Measurements from ENCODE around the gene KLHDC7A.

KLHDC7A gene

DNA sequence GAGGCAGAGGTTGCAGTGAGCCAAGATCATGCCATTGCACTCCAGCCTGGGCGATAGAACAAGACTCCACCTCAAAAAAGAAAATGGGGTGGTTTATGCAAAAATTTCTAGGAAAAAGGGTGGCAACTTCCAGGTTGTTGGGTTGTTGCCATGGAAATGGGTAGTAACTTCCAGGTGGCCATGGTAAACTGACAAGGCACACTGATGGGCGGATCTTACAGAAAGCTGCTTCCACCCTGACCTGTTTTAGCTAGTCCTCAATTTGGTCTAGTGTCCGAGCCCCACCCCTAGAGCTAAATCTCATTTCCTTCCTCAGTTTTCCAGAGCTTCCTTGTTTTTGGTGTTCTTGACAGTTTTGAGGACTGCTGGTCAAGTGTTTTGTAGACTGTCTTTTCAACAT is 13.6 kb downstream of the KLHDC7A start:
- no peak overlapping the region for H3K27ac ChIP-seq (ENCODE audit: low read length)
- H3K9ac ChIP-seq (ENCODE audit: low read length): no peak overlapping the region
- no peaks in the 10 kb centered on the region for H3K9me3 ChIP-seq (ENCODE audit: control insufficient read depth, low read depth, low read length)
- H3K4me1 ChIP-seq (ENCODE audit: control insufficient read depth, low read depth, low read length): no peaks in the 10 kb centered on the region
- H3K36me3 ChIP-seq (ENCODE audit: control insufficient read depth, low read depth, low read length): no peaks in the 10 kb centered on the region
- no peaks in the 10 kb centered on the region for H3K27me3 ChIP-seq (ENCODE audit: control insufficient read depth, insufficient read depth, low read length)
- H3K4me3 ChIP-seq (ENCODE audit: low read length): no peak overlapping the region

DNA sequence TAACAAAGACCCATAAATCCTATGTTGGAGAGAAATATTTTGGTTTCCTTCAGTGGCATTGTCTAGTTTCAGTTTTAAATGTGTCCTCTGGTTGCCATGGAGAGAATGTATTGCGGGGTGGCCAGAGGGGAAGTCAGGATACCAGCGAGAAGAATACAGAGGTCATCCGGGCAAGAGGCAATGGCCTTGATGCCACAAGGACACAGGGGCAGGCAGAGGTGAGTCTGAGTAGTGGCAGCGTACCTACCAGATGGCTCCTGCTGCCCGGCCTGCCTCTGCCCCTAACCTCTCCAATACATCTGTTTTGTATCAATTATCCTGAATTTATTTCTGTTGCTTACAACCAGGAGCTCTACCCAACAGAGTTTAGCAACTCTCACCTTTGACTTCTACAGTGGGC is 14.9 kb downstream of the KLHDC7A start:
- Histone ChIP-seq H3K4me3 (ENCODE audit: low read length) (no peak overlapping the region), H3K27ac (ENCODE audit: low read length) (no peak overlapping the region), H3K9me3 (ENCODE audit: control insufficient read depth, low read depth, low read length) (no peaks in the 10 kb centered on the region), H3K9ac (ENCODE audit: low read length) (no peak overlapping the region), H3K27me3 (ENCODE audit: control insufficient read depth, insufficient read depth, low read length) (no peaks in the 10 kb centered on the region), H3K4me1 (ENCODE audit: control insufficient read depth, low read depth, low read length) (no peaks in the 10 kb centered on the region), H3K36me3 (ENCODE audit: control insufficient read depth, low read depth, low read length) (no peaks in the 10 kb centered on the region)

DNA sequence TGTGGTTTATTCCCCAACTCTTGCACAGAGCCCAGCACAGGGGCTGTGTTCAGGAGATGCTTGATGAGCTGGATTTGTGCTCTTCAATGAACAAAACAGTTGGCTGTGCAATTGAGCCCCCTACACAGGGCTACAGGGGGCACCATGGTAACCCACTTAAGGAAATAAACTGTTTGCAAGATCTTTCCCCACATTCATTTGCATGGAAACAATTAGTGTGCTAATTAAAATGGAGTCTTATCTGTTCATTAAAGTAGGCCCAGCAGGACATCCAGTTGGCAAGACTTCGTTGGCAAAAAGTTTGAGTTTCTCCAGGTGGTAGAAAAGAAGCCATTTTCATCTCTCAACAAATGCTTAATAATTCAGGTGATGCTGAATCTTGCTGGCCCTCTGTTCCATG is 15.3 kb downstream of the KLHDC7A start:
- no peaks in the 10 kb centered on the region for H3K27me3 ChIP-seq (ENCODE audit: control insufficient read depth, insufficient read depth, low read length)
- H3K9me3 ChIP-seq (ENCODE audit: control insufficient read depth, low read depth, low read length): no peaks in the 10 kb centered on the region
- H3K9ac ChIP-seq (ENCODE audit: low read length): no peak overlapping the region
- no peak overlapping the region for H3K4me3 ChIP-seq (ENCODE audit: low read length)
- no peaks in the 10 kb centered on the region for H3K36me3 ChIP-seq (ENCODE audit: control insufficient read depth, low read depth, low read length)
- H3K4me1 ChIP-seq (ENCODE audit: control insufficient read depth, low read depth, low read length): no peaks in the 10 kb centered on the region
- H3K27ac ChIP-seq (ENCODE audit: low read length): no peak overlapping the region

DNA sequence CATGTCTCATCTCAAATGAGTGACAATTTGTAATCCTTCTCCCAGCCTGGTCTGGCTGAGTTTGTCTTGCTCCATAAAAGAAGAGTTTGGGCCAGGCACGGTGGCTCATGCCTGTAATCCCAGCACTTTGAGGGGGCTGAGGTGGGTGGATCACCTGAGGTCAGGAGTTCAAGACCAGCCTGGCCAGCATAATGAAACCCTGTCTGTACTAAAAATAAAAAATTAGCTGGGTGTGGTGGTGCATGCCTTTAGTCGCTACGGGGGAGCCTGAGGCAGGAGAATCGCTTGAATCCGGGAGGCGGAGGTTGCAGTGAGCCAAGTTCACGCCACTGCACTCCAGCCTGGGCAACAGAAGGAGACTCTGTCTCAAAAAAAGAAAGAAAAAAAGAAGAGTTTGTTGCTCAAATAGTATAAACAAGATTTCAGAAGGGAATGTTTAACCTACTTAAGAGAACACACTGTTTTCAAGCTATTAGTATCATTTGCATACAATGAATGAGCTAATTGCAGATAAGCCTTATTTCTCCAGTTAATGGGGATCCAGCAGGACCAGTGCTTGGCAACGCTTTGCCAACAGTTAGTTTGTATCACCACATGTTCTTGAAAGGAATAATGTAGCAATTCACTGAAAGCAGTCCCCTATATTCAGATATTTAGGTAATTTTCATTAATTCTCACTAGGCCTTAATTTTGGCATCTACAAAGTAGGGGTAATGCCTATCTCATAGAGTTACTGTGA is 15.9 kb downstream of the KLHDC7A start:
- no peak overlapping the region for H3K4me3 ChIP-seq (ENCODE audit: low read length)
- H3K9me3 ChIP-seq (ENCODE audit: control insufficient read depth, low read depth, low read length): no peaks in the 10 kb centered on the region
- H3K27ac ChIP-seq (ENCODE audit: low read length): no peak overlapping the region

DNA sequence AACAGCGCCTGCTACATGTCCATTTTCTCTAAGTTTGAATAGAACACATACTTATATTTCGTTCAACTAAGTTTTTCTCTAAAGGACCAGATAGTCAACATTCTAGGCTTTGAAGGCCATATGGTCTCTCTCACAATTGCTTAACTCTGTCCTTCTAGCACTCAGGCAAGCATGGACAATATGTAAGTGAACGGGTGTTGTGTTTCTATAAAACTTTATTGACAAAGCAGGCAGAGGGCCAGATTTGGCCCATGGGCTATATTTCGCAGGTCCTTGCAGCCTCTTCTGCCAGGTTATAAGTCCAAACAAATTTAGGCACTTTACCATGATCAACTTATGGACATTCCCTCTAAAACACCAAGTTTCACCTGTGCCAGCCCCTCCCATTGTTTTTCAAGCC is 21.1 kb downstream of the KLHDC7A start:
- no peak overlapping the region for H3K9ac ChIP-seq (ENCODE audit: low read length)
- H3K4me1 ChIP-seq (ENCODE audit: control insufficient read depth, low read depth, low read length): no peaks in the 10 kb centered on the region
- H3K36me3 ChIP-seq (ENCODE audit: control insufficient read depth, low read depth, low read length): no peaks in the 10 kb centered on the region
- no peak overlapping the region for H3K4me3 ChIP-seq (ENCODE audit: low read length)
- H3K9me3 ChIP-seq (ENCODE audit: control insufficient read depth, low read depth, low read length): no peaks in the 10 kb centered on the region
- H3K27me3 ChIP-seq (ENCODE audit: control insufficient read depth, insufficient read depth, low read length): no peaks in the 10 kb centered on the region
- H3K27ac ChIP-seq (ENCODE audit: low read length): no peak overlapping the region

More for the DNA sequence above, 15.9 kb downstream of the KLHDC7A start:
- H3K9ac ChIP-seq (ENCODE audit: low read length): no peak overlapping the region
- no peaks in the 10 kb centered on the region for H3K27me3 ChIP-seq (ENCODE audit: control insufficient read depth, insufficient read depth, low read length)
- no peaks in the 10 kb centered on the region for H3K4me1 ChIP-seq (ENCODE audit: control insufficient read depth, low read depth, low read length)
- no peaks in the 10 kb centered on the region for H3K36me3 ChIP-seq (ENCODE audit: control insufficient read depth, low read depth, low read length)

DNA sequence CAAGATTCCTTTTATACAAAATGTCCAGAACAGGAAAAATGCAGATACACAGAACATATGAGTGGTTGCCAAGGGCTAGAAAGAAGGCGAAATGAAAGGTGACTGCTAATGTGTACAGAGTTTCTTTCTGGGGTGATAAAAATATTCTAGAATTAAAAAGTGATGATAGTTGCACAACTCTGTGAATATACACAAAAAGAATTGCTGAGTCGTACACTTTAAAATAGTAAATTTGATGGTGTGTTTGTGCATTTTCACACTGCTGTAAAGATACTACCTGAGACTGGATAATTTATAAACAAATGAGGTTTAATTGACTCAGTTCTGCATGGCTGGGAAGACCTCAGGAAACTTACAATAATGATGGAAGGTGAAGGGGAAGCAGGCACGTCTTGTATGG is 23.9 kb downstream of the KLHDC7A start:
- no peak overlapping the region for H3K4me3 ChIP-seq (ENCODE audit: low read length)
- H3K4me1 ChIP-seq (ENCODE audit: control insufficient read depth, low read depth, low read length): no peaks in the 10 kb centered on the region
- H3K27me3 ChIP-seq (ENCODE audit: control insufficient read depth, insufficient read depth, low read length): no peaks in the 10 kb centered on the region
- H3K9ac ChIP-seq (ENCODE audit: low read length): no peak overlapping the region
- H3K27ac ChIP-seq (ENCODE audit: low read length): no peak overlapping the region
- no peaks in the 10 kb centered on the region for H3K36me3 ChIP-seq (ENCODE audit: control insufficient read depth, low read depth, low read length)
- H3K9me3 ChIP-seq (ENCODE audit: control insufficient read depth, low read depth, low read length): no peaks in the 10 kb centered on the region

DNA sequence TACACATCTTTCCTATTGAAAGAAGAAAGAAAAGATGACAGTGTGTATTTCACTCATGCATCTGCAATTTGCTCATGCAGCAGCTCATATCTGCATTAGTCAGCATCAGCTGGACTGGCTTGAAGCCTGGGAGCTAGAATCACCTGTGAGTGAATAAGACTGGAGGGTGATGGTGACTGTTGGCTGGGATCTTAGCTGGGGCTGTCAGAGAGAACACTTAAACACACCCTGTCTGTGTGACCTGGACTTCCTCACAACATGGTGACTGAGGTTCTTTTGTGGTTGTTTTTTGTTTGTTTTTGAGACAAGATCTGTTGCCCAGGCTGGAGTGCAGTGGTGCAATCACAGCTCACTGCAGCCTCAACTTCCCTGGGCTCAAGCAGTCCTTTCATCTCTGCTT is 24.9 kb downstream of the KLHDC7A start:
- Histone ChIP-seq H3K4me3 (ENCODE audit: low read length) (no peak overlapping the region), H3K9ac (ENCODE audit: low read length) (no peak overlapping the region), H3K27me3 (ENCODE audit: control insufficient read depth, insufficient read depth, low read length) (no peaks in the 10 kb centered on the region), H3K27ac (ENCODE audit: low read length) (no peak overlapping the region), H3K4me1 (ENCODE audit: control insufficient read depth, low read depth, low read length) (no peaks in the 10 kb centered on the region), H3K9me3 (ENCODE audit: control insufficient read depth, low read depth, low read length) (no peaks in the 10 kb centered on the region), H3K36me3 (ENCODE audit: control insufficient read depth, low read depth, low read length) (no peaks in the 10 kb centered on the region)

DNA sequence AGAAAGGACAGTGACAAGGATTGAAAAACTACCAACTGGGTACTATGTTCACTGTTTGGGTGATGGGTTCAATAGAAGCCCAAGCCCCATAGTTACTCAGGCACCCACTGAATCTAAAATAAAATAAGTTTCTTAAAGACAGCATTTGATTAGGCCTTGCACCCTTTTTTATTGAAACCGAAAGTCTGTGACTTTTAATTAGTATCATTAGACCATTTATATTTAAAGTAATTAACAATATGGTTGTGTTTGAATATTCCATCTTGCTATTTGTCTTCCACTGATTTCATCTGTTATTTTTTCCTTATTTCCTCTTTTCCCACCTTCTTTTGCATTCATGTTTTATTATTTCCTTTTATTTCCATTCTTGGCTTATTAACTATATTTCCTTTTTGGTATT is 27.4 kb downstream of the KLHDC7A start:
- H3K9me3 ChIP-seq (ENCODE audit: control insufficient read depth, low read depth, low read length): no peaks in the 10 kb centered on the region
- no peak overlapping the region for H3K9ac ChIP-seq (ENCODE audit: low read length)
- H3K27me3 ChIP-seq (ENCODE audit: control insufficient read depth, insufficient read depth, low read length): no peaks in the 10 kb centered on the region
- no peaks in the 10 kb centered on the region for H3K36me3 ChIP-seq (ENCODE audit: control insufficient read depth, low read depth, low read length)
- no peak overlapping the region for H3K4me3 ChIP-seq (ENCODE audit: low read length)
- peaks cover 4% of the 10 kb centered on the region for H3K4me1 ChIP-seq (ENCODE audit: control insufficient read depth, low read depth, low read length)
- no peak overlapping the region for H3K27ac ChIP-seq (ENCODE audit: low read length)

DNA sequence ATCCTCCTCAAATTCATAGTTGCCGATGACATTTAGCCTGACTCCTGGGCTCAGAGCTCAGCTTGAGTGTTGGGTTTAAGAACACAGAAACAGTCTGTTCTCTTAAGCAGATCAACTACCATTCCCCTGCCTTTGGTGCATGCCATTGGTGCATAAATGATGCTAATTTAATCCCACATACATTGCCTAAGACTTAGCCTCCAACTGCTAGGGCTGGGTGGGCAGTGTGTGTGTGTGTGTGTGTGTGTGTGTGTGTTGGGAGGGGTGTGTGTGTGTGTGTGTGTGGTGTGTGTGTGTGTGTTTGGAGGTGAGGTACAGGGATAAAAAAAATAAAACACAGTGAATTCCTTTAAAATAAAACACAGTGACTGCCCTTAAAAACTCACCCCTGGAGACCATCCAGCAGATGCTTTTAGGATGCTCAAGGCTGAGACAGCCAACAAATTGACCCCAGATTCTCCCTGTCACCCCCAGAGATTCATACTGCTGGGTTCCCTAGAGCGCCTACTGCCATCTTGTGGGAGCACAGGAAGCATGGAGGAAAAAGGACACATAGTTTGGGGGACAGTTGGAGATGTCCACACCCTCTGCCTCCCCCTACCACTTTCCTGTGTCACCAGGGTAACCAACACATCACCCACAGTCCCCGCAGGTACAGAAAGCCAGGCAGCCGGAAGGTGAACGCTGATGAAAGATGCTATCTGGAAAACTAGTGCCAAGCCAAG is 30.6 kb downstream of the KLHDC7A start:
- H3K27me3 ChIP-seq (ENCODE audit: control insufficient read depth, insufficient read depth, low read length): no peaks in the 10 kb centered on the region

DNA sequence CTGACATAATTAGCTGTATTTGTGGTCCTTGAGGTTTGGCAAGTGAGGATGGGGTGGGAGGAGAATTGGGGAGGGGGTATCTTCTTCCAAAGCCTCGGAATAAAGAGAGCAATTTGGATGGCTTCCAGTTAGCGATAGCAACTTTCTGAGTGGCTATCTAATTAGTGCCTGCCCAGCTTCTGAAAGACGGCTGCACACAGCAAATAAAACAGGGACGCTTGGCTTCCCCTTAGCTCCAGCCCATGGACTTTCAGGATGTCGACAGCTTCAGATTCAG is 31.1 kb downstream of the KLHDC7A start:
- Histone ChIP-seq H3K4me1 (ENCODE audit: control insufficient read depth, low read depth, low read length) (peaks cover 4% of the 10 kb centered on the region), H3K9me3 (ENCODE audit: control insufficient read depth, low read depth, low read length) (peaks cover 4% of the 10 kb centered on the region), H3K4me3 (ENCODE audit: low read length) (no peak overlapping the region), H3K36me3 (ENCODE audit: control insufficient read depth, low read depth, low read length) (no peaks in the 10 kb centered on the region), H3K27ac (ENCODE audit: low read length) (no peak overlapping the region), H3K9ac (ENCODE audit: low read length) (no peak overlapping the region), H3K27me3 (ENCODE audit: control insufficient read depth, insufficient read depth, low read length) (no peaks in the 10 kb centered on the region)

More for the DNA sequence above, 30.6 kb downstream of the KLHDC7A start:
- H3K9me3 ChIP-seq (ENCODE audit: control insufficient read depth, low read depth, low read length): peaks cover 4% of the 10 kb centered on the region
- H3K36me3 ChIP-seq (ENCODE audit: control insufficient read depth, low read depth, low read length): no peaks in the 10 kb centered on the region
- peaks cover 4% of the 10 kb centered on the region for H3K4me1 ChIP-seq (ENCODE audit: control insufficient read depth, low read depth, low read length)
- H3K9ac ChIP-seq (ENCODE audit: low read length): no peak overlapping the region
- H3K27ac ChIP-seq (ENCODE audit: low read length): no peak overlapping the region
- no peak overlapping the region for H3K4me3 ChIP-seq (ENCODE audit: low read length)

DNA sequence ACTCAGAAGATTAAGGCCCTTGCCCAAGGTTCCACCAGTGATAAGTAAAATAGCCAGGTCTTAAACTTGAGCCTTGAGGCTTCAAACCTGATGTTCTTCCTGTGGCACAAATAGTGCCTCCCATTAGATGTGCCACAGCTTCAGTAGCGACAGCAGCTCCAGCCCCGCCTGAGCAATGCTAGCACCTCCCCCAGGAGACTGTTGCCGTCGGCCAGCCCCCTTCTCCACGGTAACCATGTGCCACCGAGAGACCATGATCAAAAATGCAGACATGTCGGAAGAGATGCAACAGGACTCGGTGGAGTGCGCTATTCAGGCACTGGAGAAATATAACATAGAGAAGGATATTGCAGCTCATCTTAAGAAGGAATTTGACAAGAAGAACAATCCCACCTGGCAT is 32.2 kb downstream of the KLHDC7A start:
- no peaks in the 10 kb centered on the region for H3K36me3 ChIP-seq (ENCODE audit: control insufficient read depth, low read depth, low read length)
- no peaks in the 10 kb centered on the region for H3K27me3 ChIP-seq (ENCODE audit: control insufficient read depth, insufficient read depth, low read length)
- peaks cover 9% of the 10 kb centered on the region for H3K9me3 ChIP-seq (ENCODE audit: control insufficient read depth, low read depth, low read length)
- peaks cover 4% of the 10 kb centered on the region for H3K4me1 ChIP-seq (ENCODE audit: control insufficient read depth, low read depth, low read length)
- no peak overlapping the region for H3K27ac ChIP-seq (ENCODE audit: low read length)
- no peak overlapping the region for H3K4me3 ChIP-seq (ENCODE audit: low read length)
- H3K9ac ChIP-seq (ENCODE audit: low read length): no peak overlapping the region

DNA sequence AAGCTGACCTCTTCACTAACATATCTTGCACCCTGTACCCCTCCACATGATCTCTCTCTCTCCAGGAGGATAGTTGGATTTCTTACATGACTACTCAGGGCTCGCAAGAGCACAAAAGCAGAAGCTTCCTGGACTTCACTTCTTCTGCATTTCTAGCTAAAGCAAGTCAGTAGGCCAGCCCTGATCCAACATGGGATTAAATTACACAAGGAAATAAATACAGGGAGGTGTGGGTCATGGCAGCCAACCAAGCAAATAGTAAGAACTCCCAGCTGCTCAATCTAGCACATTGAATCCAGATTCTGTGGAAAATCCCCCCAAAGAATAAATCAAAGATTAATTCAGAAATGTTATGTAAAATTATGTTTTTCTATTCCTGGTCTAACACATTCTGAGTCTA is 33.3 kb downstream of the KLHDC7A start:
- H3K4me3 ChIP-seq (ENCODE audit: low read length): no peak overlapping the region
- no peaks in the 10 kb centered on the region for H3K27me3 ChIP-seq (ENCODE audit: control insufficient read depth, insufficient read depth, low read length)
- peaks cover 4% of the 10 kb centered on the region for H3K4me1 ChIP-seq (ENCODE audit: control insufficient read depth, low read depth, low read length)
- peaks cover 9% of the 10 kb centered on the region for H3K9me3 ChIP-seq (ENCODE audit: control insufficient read depth, low read depth, low read length)
- no peaks in the 10 kb centered on the region for H3K36me3 ChIP-seq (ENCODE audit: control insufficient read depth, low read depth, low read length)
- no peak overlapping the region for H3K27ac ChIP-seq (ENCODE audit: low read length)
- H3K9ac ChIP-seq (ENCODE audit: low read length): no peak overlapping the region
